K562 (cell line): ENCODE data around the gene PODXL. TPM values are rescaled to one million over a fixed set of nuclear protein-coding genes. Genes with fewer than 3 reads are reported as not detected.

ENCODE experiments used
- ATAC-seq: fragments of 200-7000 bp; cut with Tn5 transposase; 3 replicates; pipeline ENCODE4 v1.9.1; 2020; ENCODE audit warnings: moderate library complexity
- BruUV-seq: library from RNA; stranded (reverse); fragments of 400-500 nt; replicated peaks from 2 replicates; lab custom pipeline; 2021; lab: Mats Ljungman, UMichigan
- CTCF ChIA-PET: fragments of 300-600 bp; formaldehyde crosslinking; extraction: SDS; loops from one replicate; lab custom pipeline; 2021; ENCODE audit warnings: low intra/inter-chr PET ratio; lab: Yijun Ruan, JAX
- POLR2A ChIA-PET: fragments of 300-600, 350-650 bp; sonication (Branson Sonifier 250); formaldehyde crosslinking; extraction: SDS; loops from one replicate; lab custom pipeline; 2021; ENCODE audit warnings: antibody characterized with exemption, inconsistent platforms; lab: Yijun Ruan, JAX
- DNase-seq, 4 experiments: peaks; one replicate each; pipeline versions ENCODE4 v3.0.0 to v3.0.0-alpha.2; 2011 to 2018; ENCODE audit warnings: low spot score in 3 of 4, mixed read lengths in 3 of 4; ENCODE audit errors: extremely low read depth in 1 of 4
- FAIRE-seq: peaks from 2 replicates; lab custom pipeline; 2011; peaks lifted over from hg19 to GRCh38; lab: Jason Lieb, UNC
- H2AFZ ChIP-seq: 2 replicates; pipeline ENCODE4 v1.6.0; 2011; ENCODE audit warnings: low read depth, low read length, control low read depth, inconsistent platforms
- H3K27ac ChIP-seq: fragments of 200-600 bp; 3 replicates; pipeline ENCODE4 v1.8.0; 2011; ENCODE audit warnings: low read depth, mild to moderate bottlenecking, control low read depth, inconsistent platforms, low read length, moderate library complexity, mixed read lengths; ENCODE audit errors: extremely low read depth
- H3K27me3 ChIP-seq, 2 experiments: fragments of 300-600 bp in 1 of 2; 2 replicates in 1 of 2; 3 replicates in 1 of 2; pipeline versions ENCODE4 v1.6.0 to v1.8.0; 2011; ENCODE audit warnings: inconsistent platforms in 2 of 2, low read length in 2 of 2, mild to moderate bottlenecking in 1 of 2, mixed read lengths in 1 of 2, moderate library complexity in 1 of 2; ENCODE audit not compliant: control insufficient read depth in 2 of 2, insufficient read depth in 2 of 2
- H3K36me3 ChIP-seq: fragments of 300-600 bp; 3 replicates; pipeline ENCODE4 v1.8.0; 2011; ENCODE audit warnings: mild to moderate bottlenecking, low read length, inconsistent platforms; ENCODE audit not compliant: control insufficient read depth, insufficient read depth
- H3K4me1 ChIP-seq, 2 experiments: fragments of 200-600 bp in 1 of 2; replicated peaks in 1 of 2; 2 replicates in 1 of 2; 3 replicates in 1 of 2; pipeline versions ENCODE4 v1.5.1 to v1.8.0; 2011; ENCODE audit warnings: inconsistent platforms in 2 of 2, low read length in 2 of 2, mild to moderate bottlenecking in 1 of 2, mixed read lengths in 1 of 2, moderate library complexity in 1 of 2; ENCODE audit not compliant: control insufficient read depth in 2 of 2, insufficient read depth in 2 of 2
- H3K4me2 ChIP-seq: 2 replicates; pipeline ENCODE4 v1.6.1; 2011; ENCODE audit warnings: low read length, control low read depth, inconsistent platforms, mixed read lengths; ENCODE audit not compliant: insufficient read depth
- H3K4me3 ChIP-seq: fragments of 200-600 bp; sonication (generic), shearing (Covaris generic); 2 replicates; pipeline ENCODE4 v1.5.1; 2016; ENCODE audit warnings: control low read depth, inconsistent platforms
- H3K79me2 ChIP-seq: fragments of 200-600 bp; 3 replicates; pipeline ENCODE4 v1.8.0; 2011; ENCODE audit warnings: low read length, inconsistent platforms; ENCODE audit not compliant: control insufficient read depth, insufficient read depth
- H3K9ac ChIP-seq, 2 experiments: 2 replicates each; pipeline versions ENCODE4 v1.6.0 to v1.6.1; 2011; ENCODE audit warnings: low read depth in 2 of 2, low read length in 2 of 2, control low read depth in 1 of 2, inconsistent platforms in 1 of 2, mild to moderate bottlenecking in 1 of 2, mixed read lengths in 1 of 2; ENCODE audit not compliant: insufficient read depth in 1 of 2
- H3K9me1 ChIP-seq: one replicate; pipeline ENCODE4 v1.6.0; 2011; ENCODE audit warnings: inconsistent platforms, mild to moderate bottlenecking, low read length, moderate library complexity; ENCODE audit not compliant: control insufficient read depth, insufficient read depth
- H3K9me3 ChIP-seq: replicated peaks from 2 replicates; pipeline ENCODE4 v1.5.1; 2011; ENCODE audit warnings: low read depth, low read length, inconsistent platforms; ENCODE audit not compliant: control insufficient read depth, insufficient read depth
- H4K20me1 ChIP-seq: replicated peaks from 2 replicates; pipeline ENCODE4 v1.6.1; 2011; ENCODE audit warnings: low read length, inconsistent platforms, mixed read lengths; ENCODE audit not compliant: control insufficient read depth, insufficient read depth
- MXD1 ChIP-seq: fragments of 250-450 bp; sonication (Bioruptor Pico); IDR thresholded peaks from 2 replicates; pipeline ENCODE4 v1.8.0; 2021; ENCODE audit warnings: borderline replicate concordance, mild to moderate bottlenecking, moderate library complexity; ENCODE audit not compliant: poor library complexity, severe bottlenecking
- POLR2A ChIP-seq: fragments of 450-650 bp; conservative IDR thresholded peaks from 2 replicates; pipeline ENCODE4 v1.6.1; 2016
- POLR2AphosphoS2 ChIP-seq: IDR thresholded peaks from 2 replicates; pipeline ENCODE4 v1.6.1; 2012; ENCODE audit warnings: low read length, improper control_type of control experiment
- SMARCB1 ChIP-seq: IDR thresholded peaks from 2 replicates; pipeline ENCODE4 v1.6.1; 2011; ENCODE audit warnings: improper control_type of control experiment, low read depth; ENCODE audit not compliant: insufficient read length
- TBP ChIP-seq: optimal IDR thresholded peaks from 2 replicates; pipeline ENCODE3; 2011; ENCODE audit warnings: low read depth, low read length, improper control_type of control experiment
- ZBTB1 ChIP-seq: sonication (generic); formaldehyde crosslinking; IDR thresholded peaks from 2 replicates; pipeline ENCODE4 v1.8.1; 2023; ENCODE audit warnings: missing genetic modification reagents, low read depth, mild to moderate bottlenecking, borderline replicate concordance
- ZBTB11 ChIP-seq, 3 experiments: fragments of 200-800 bp in 1 of 3; fragments of 250-450 bp in 1 of 3; fragments of 450-650 bp in 1 of 3; sonication (Bioruptor Pico) in 1 of 3; sonication (Bioruptor generic) in 1 of 3; formaldehyde crosslinking in 1 of 3; IDR thresholded peaks; 2 replicates each; pipeline versions ENCODE4 v1.6.1 to v1.8.0; 2016 to 2022; ENCODE audit warnings: mild to moderate bottlenecking in 2 of 3, missing genetic modification characterization in 2 of 3, missing compliant biosample characterization in 1 of 3, moderate library complexity in 1 of 3
- ZNF717 ChIP-seq: fragments of 250-450 bp; sonication (Bioruptor Pico); IDR thresholded peaks from 2 replicates; pipeline ENCODE4 v1.5.0; 2021
- WGBS: fragments of 100-300 bp; shearing (Covaris generic); methylation state at CpG from one replicate; pipeline ENCODE4 v1.1.6; 2016; ENCODE audit warnings: low coverage, mixed read lengths; ENCODE audit not compliant: insufficient coverage; ENCODE audit errors: missing lambda C conversion rate; 5-methylcytosine and 5-hydroxymethylcytosine counted together
- in situ Hi-C: fragments of 300-500 bp; cut with MboI; formaldehyde crosslinking; loops from 4 replicates; pipeline ENCODE4 v1.15.0; 2018; ENCODE audit warnings: inconsistent platforms, mixed read lengths
- intact Hi-C: fragments of 100-400 bp; cut with micrococcal nuclease; formaldehyde crosslinking; loops from 2 replicates; pipeline ENCODE4 v1.14.2; 2022
- polyA plus RNA-seq, 8 experiments: library from polyadenylated mRNA; depleted of rRNA in 4 of 8; stranded (reverse) in 5 of 8; unstranded in 3 of 8; fragments of >200 nt; fragmentation: Nextera tagmentation in 2 of 8; fragmentation: Illumina TruSeq in 1 of 8; extraction: Ambion mirVana in 2 of 8; extraction: Trizol in 1 of 8; gene quantifications; 2 replicates each; pipeline versions ENCODE4 v1.2.1 to v1.2.3, GENCODE V29; 2011 to 2014; ENCODE audit warnings: inconsistent platforms in 1 of 8, missing spikeins in 1 of 8
- total RNA-seq, 7 experiments: library from RNA; depleted of rRNA in 6 of 7; stranded (reverse); fragments of >200 nt in 6 of 7; fragmentation: Illumina TruSeq in 2 of 7; extraction: Trizol in 2 of 7; gene quantifications; 2 replicates each; pipeline versions ENCODE4 v1.2.1 to v1.2.3, GENCODE V29; 2011 to 2021; ENCODE audit warnings: low replicate concordance in 1 of 7

Gene PODXL
- total and polyA plus RNA-seq, 9 of the 15 experiments (the other 6 are each of a cell fraction or from before 2014, with no cell fraction given): 0.01 to 0.73 (median 0.07) TPM

GRCh38 chr7:131503639-131504038, 52.8 kb downstream of the PODXL start:
- no TSS peak for BruUV-seq
- Histone ChIP-seq H2AFZ (no peak overlapping the region), H3K4me3 (no peak overlapping the region), H3K36me3 (no peaks in the 10 kb centered on the region), H3K9me3 (no peaks in the 10 kb centered on the region), H3K9me1 (peaks cover 4% of the 10 kb centered on the region), H3K4me1 (peaks cover 2 to 12% of the 10 kb centered on the region in 2 experiments; a peak in 2 of 5 replicates), H3K27me3 (peaks cover 19 to 34% of the 10 kb centered on the region in 2 experiments; a peak in 4 of 5 replicates), H3K27ac (no peak overlapping the region), H4K20me1 (peaks cover 33% of the 10 kb centered on the region), H3K4me2 (no peak overlapping the region), H3K9ac (no peak overlapping the region), H3K79me2 (no peaks in the 10 kb centered on the region)
- peak; percentile 9; the same call in 1 of the 2 replicates for TF ChIP-seq POLR2AphosphoS2
- TF ChIP-seq ZNF717: no peak
- peak; percentile 12; the same call in 1 of the 2 replicates for TF ChIP-seq POLR2A
- TF ChIP-seq MXD1 (CRISPR knock-in tag): no peak
- no peak for TF ChIP-seq SMARCB1
- no peak for TF ChIP-seq ZBTB1 (CRISPR knock-in tag)
- TF ChIP-seq ZBTB11 (CRISPR knock-in tag; IDR thresholded peaks at IDR 0.05): no peak
- no peak for TF ChIP-seq TBP
- ChIA-PET POLR2A (interaction anchor here (0.6 to 1.7 kb wide), 6 partner anchors 8 to 507 kb away, joined by 3 to 9 read pairs (median 4); no protein-coding TSS in a partner anchor), CTCF (no interaction called here)
- DNase-seq (no peak), FAIRE-seq (no peak), ATAC-seq (no peak)
- intact Hi-C loops (no loop called here), in situ Hi-C loops (loop anchor here (10.0 kb wide), 1 partner anchor 151 kb away; no protein-coding TSS in a partner anchor)
- WGBS: 12% methylated on average over 6 of the region's 6 CpGs
